Measurements from ENCODE around the gene TASOR. TPM values are rescaled to one million over a fixed set of nuclear protein-coding genes. Genes with fewer than 3 reads are reported as not detected.
A peak's percentile ranks its signal among the peaks of the same experiment; 100 is the strongest.

Gene TASOR
- polyA plus RNA-seq, 1 of the 3 experiments (the other 2 are of a cell fraction), result 15.3 TPM

DNA sequence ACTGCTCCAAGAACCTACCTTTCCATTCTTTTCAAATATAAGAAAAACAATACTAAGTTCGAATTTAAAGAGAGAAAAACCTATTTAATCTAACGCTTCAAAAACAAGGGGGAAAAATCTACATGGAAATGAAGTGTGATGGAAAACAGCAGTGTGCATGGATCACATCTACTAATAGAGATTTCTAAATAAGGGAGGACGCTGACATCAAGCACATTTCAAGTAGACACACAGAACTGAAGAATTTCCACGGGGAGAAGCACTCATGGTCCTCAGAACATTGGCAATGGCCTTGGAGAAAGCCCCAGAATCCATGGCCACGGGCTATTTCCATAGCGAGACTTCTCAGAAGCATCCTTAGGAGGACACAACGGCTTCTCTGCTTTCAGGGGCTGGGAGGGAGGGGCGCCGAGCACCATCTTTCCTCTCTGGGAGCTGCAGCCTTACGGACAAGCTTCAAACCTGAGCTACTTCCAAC is 1.0 kb downstream of the TASOR start:
- CTCF ChIA-PET, result interaction anchor here (0.7 kb wide), 2 partner anchors 168 to 307 kb away, joined by 3 read pairs; no protein-coding TSS in a partner anchor
- peak overlapping the region; percentile 52; the same call in 1 of the 2 replicates for H2AFZ ChIP-seq (ENCODE audit: low read depth)

GRCh38 chr3:56680054-56680580 is 2.9 kb downstream of the TASOR start:
- Histone ChIP-seq H3K27me3 (ENCODE audit: insufficient read depth) (no peaks in the 10 kb centered on the region), H3K36me3 (replicated peaks in 1 of 2; ENCODE audit: control insufficient read depth in 1 of 2, insufficient read depth in 2 of 2, low read length in 1 of 2) (peaks cover 22 to 25% of the 10 kb centered on the region in 2 experiments), H3K9ac (no peak overlapping the region; the same call in 1 of the 2 replicates), H2AFZ (ENCODE audit: low read depth) (no peak overlapping the region), H3K9me3 (no peaks in the 10 kb centered on the region), H4K20me1 (ENCODE audit: insufficient read depth) (peaks cover 35% of the 10 kb centered on the region; the same call in 1 of the 2 replicates), H3K4me2 (peak overlapping the region; percentile 26; the same call in 1 of the 2 replicates), H3K4me3 (ENCODE audit: low read depth in 2 of 2, low read length in 1 of 2) (no peak overlapping the region; a peak in 1 of 4 replicates), H3K79me2 (ENCODE audit: insufficient read depth) (peaks cover 73% of the 10 kb centered on the region), H3K9me2 (no peaks in the 10 kb centered on the region), H3K27ac (ENCODE audit: low read depth in 2 of 2, low read length in 1 of 2) (no peak overlapping the region), H3K4me1 (ENCODE audit: control insufficient read depth in 1 of 2, insufficient read depth in 2 of 2, low read depth in 1 of 2, low read length in 1 of 2) (peaks cover 0 to 15% of the 10 kb centered on the region in 2 experiments; a peak in 1 of 4 replicates), H3F3A (replicated peaks; ENCODE audit: insufficient read depth) (no peaks in the 10 kb centered on the region)
- DNase-seq, result no peak
- TF ChIP-seq POLR2AphosphoS5 (IDR thresholded peaks at IDR 0.05; ENCODE audit: low read depth, low read length), result no peak
- TF ChIP-seq CHD2 (IDR thresholded peaks at IDR 0.05; ENCODE audit: low read length, partially characterized antibody), result no peak
- ChIA-PET POLR2A (no interaction called here), CTCF (interaction anchor here (0.6 to 1.7 kb wide), 2 partner anchors 22 to 559 kb away, joined by 3 to 5 read pairs; no protein-coding TSS in a partner anchor)

More for the DNA sequence above, 1.0 kb downstream of the TASOR start:
- Histone ChIP-seq H3K27ac (ENCODE audit: low read depth in 2 of 2, low read length in 1 of 2) (peak overlapping the region; percentile 97 to 99), H4K20me1 (ENCODE audit: insufficient read depth) (peaks cover 26% of the 10 kb centered on the region; the same call in 1 of the 2 replicates), H3K79me2 (ENCODE audit: insufficient read depth) (peaks cover 54% of the 10 kb centered on the region), H3K27me3 (ENCODE audit: insufficient read depth) (no peaks in the 10 kb centered on the region), H3K9ac (peak overlapping the region; percentile 97), H3F3A (replicated peaks; ENCODE audit: insufficient read depth) (no peaks in the 10 kb centered on the region), H3K4me3 (ENCODE audit: low read depth in 2 of 2, low read length in 1 of 2) (peak overlapping the region; percentile 84 to 88), H3K9me3 (no peaks in the 10 kb centered on the region), H3K9me2 (no peaks in the 10 kb centered on the region), H3K36me3 (replicated peaks in 1 of 2; ENCODE audit: control insufficient read depth in 1 of 2, insufficient read depth in 2 of 2, low read length in 1 of 2) (peaks cover 14 to 21% of the 10 kb centered on the region in 2 experiments), H3K4me1 (ENCODE audit: control insufficient read depth in 1 of 2, insufficient read depth in 2 of 2, low read depth in 1 of 2, low read length in 1 of 2) (peaks cover 0 to 15% of the 10 kb centered on the region in 2 experiments; a peak in 1 of 4 replicates), H3K4me2 (peak overlapping the region; percentile 87)
- TF ChIP-seq GABPA (IDR thresholded peaks at IDR 0.05; ENCODE audit: low read depth), result 0 out of 2 replicates have a peak, but pooled peaks have one; percentile 7
- peak; percentile 33; the same call in 1 of the 2 replicates for TF ChIP-seq FOXJ3 (CRISPR knock-in tag; IDR thresholded peaks at IDR 0.05)
- TF ChIP-seq EZH2phosphoT487 (IDR thresholded peaks at IDR 0.05; ENCODE audit: borderline replicate concordance, low read depth), result no peak
- POLR2A ChIA-PET, result interaction anchor here (0.7 to 1.1 kb wide), 4 partner anchors 58 to 295 kb away, joined by 3 read pairs; partner anchors contain the start of gene CCDC66
- WGBS (ENCODE audit: low lambda C conversion rate), result under 1% methylated on average over 7 of the region's 10 CpGs
- DNase-seq, result no peak

GRCh38 chr3:56677286-56677685 is 5.8 kb downstream of the TASOR start:
- Histone ChIP-seq H3K4me1 (ENCODE audit: control insufficient read depth in 1 of 2, insufficient read depth in 2 of 2, low read depth in 1 of 2, low read length in 1 of 2) (peaks cover 0 to 15% of the 10 kb centered on the region in 2 experiments; a peak in 1 of 4 replicates), H3K4me2 (no peak overlapping the region), H3K36me3 (replicated peaks in 1 of 2; ENCODE audit: control insufficient read depth in 1 of 2, insufficient read depth in 2 of 2, low read length in 1 of 2) (peaks cover 28 to 31% of the 10 kb centered on the region in 2 experiments), H4K20me1 (ENCODE audit: insufficient read depth) (peaks cover 44% of the 10 kb centered on the region), H3K9ac (no peak overlapping the region), H3K27me3 (ENCODE audit: insufficient read depth) (no peaks in the 10 kb centered on the region), H3K79me2 (ENCODE audit: insufficient read depth) (peaks cover 90% of the 10 kb centered on the region), H3K9me2 (no peaks in the 10 kb centered on the region), H3F3A (replicated peaks; ENCODE audit: insufficient read depth) (no peaks in the 10 kb centered on the region), H3K4me3 (ENCODE audit: low read depth in 2 of 2, low read length in 1 of 2) (no peak overlapping the region), H3K27ac (ENCODE audit: low read depth in 2 of 2, low read length in 1 of 2) (no peak overlapping the region), H3K9me3 (no peaks in the 10 kb centered on the region), H2AFZ (ENCODE audit: low read depth) (no peak overlapping the region)
- ChIA-PET CTCF (no interaction called here), POLR2A (interaction anchor here (0.6 kb wide), 1 partner anchor 24 kb away, joined by 3 read pairs; no protein-coding TSS in a partner anchor)
- 52% methylated on average over 1 of the region's 1 CpG for WGBS (ENCODE audit: low lambda C conversion rate)
- DNase-seq, result no peak
- no peak for TF ChIP-seq FOXJ3 (CRISPR knock-in tag; IDR thresholded peaks at IDR 0.05)
- no peak for TF ChIP-seq SIN3A (IDR thresholded peaks at IDR 0.05; ENCODE audit: borderline replicate concordance, low read depth, low read length)
- no peak for TF ChIP-seq RCOR1 (IDR thresholded peaks at IDR 0.05; ENCODE audit: low read length)
- TF ChIP-seq TAF1 (IDR thresholded peaks at IDR 0.05; ENCODE audit: borderline replicate concordance, low read depth, low read length), result no peak
- TF ChIP-seq MAX (IDR thresholded peaks at IDR 0.05; ENCODE audit: low read depth), result no peak
- TF ChIP-seq SMC3 (IDR thresholded peaks at IDR 0.05; ENCODE audit: low read depth, low read length), result no peak
- no peak for TF ChIP-seq POLR2AphosphoS5 (IDR thresholded peaks at IDR 0.05; ENCODE audit: low read depth, low read length)
- no peak for TF ChIP-seq PBX3 (IDR thresholded peaks at IDR 0.05)
- no peak for TF ChIP-seq RXRA (IDR thresholded peaks at IDR 0.05; ENCODE audit: borderline replicate concordance, low read depth)
- no peak for TF ChIP-seq REST (IDR thresholded peaks at IDR 0.05; ENCODE audit: low read depth, low read length)
- no peak for TF ChIP-seq FOXM1 (IDR thresholded peaks at IDR 0.05; ENCODE audit: low read depth)

Data from SK-N-SH (cell line).